IPS-18a (cell line): Measurements from ENCODE around the gene LONRF2.

Experiments used
- H3K27ac ChIP-seq: one replicate; pipeline ENCODE4 v1.5.1; 2013; ENCODE audit warnings: low read length
- H3K27me3 ChIP-seq: one replicate; pipeline ENCODE4 v1.6.1; 2013; ENCODE audit warnings: mild to moderate bottlenecking, low read length; ENCODE audit not compliant: control insufficient read depth, insufficient read depth
- H3K36me3 ChIP-seq: one replicate; pipeline ENCODE4 v1.6.1; 2013; ENCODE audit warnings: low read depth, low read length; ENCODE audit not compliant: control insufficient read depth
- H3K4me1 ChIP-seq: one replicate; pipeline ENCODE4 v1.6.1; 2013; ENCODE audit warnings: low read depth, low read length; ENCODE audit not compliant: control insufficient read depth
- H3K4me3 ChIP-seq: one replicate; pipeline ENCODE4 v1.5.1; 2013; ENCODE audit warnings: low read length
- H3K9ac ChIP-seq: one replicate; pipeline ENCODE4 v1.6.1; 2013; ENCODE audit warnings: mild to moderate bottlenecking, low read length, moderate library complexity
- H3K9me3 ChIP-seq: one replicate; pipeline ENCODE4 v1.6.1; 2013; ENCODE audit warnings: low read depth, low read length; ENCODE audit not compliant: control insufficient read depth

Gene LONRF2

GRCh38 chr2:100271210-100271609 lies 51.1 kb downstream of the LONRF2 start:
- Histone ChIP-seq H3K9me3 (no peaks in the 10 kb centered on the region), H3K4me3 (no peak overlapping the region), H3K9ac (no peak overlapping the region), H3K36me3 (no peaks in the 10 kb centered on the region), H3K4me1 (no peaks in the 10 kb centered on the region), H3K27me3 (no peaks in the 10 kb centered on the region), H3K27ac (no peak overlapping the region)

- H3K9ac ChIP-seq: no peak overlapping the region
- no peaks in the 10 kb centered on the region for H3K4me1 ChIP-seq
Measured at GRCh38 chr2:100270381-100271146, 51.7 kb downstream of the LONRF2 start.

GRCh38 chr2:100269889-100270288 lies 52.4 kb downstream of the LONRF2 start:
- Histone ChIP-seq H3K36me3 (no peaks in the 10 kb centered on the region), H3K4me3 (no peak overlapping the region), H3K4me1 (no peaks in the 10 kb centered on the region), H3K27ac (no peak overlapping the region), H3K9ac (no peak overlapping the region), H3K27me3 (no peaks in the 10 kb centered on the region), H3K9me3 (no peaks in the 10 kb centered on the region)

More at GRCh38 chr2:100270381-100271146, 51.7 kb downstream of the LONRF2 start:
- H3K9me3 ChIP-seq: no peaks in the 10 kb centered on the region
- no peak overlapping the region for H3K27ac ChIP-seq
- H3K36me3 ChIP-seq: no peaks in the 10 kb centered on the region
- H3K4me3 ChIP-seq: no peak overlapping the region
- no peaks in the 10 kb centered on the region for H3K27me3 ChIP-seq

- H3K4me1 ChIP-seq: no peaks in the 10 kb centered on the region
- no peak overlapping the region for H3K4me3 ChIP-seq
- no peak overlapping the region for H3K27ac ChIP-seq
- H3K36me3 ChIP-seq: no peaks in the 10 kb centered on the region
- H3K9ac ChIP-seq: no peak overlapping the region
- H3K9me3 ChIP-seq: no peaks in the 10 kb centered on the region
- no peaks in the 10 kb centered on the region for H3K27me3 ChIP-seq
Measured at GRCh38 chr2:100268986-100269385, 53.3 kb downstream of the LONRF2 start.

- Histone ChIP-seq H3K4me1 (no peaks in the 10 kb centered on the region), H3K9me3 (no peaks in the 10 kb centered on the region), H3K4me3 (no peak overlapping the region), H3K27me3 (no peaks in the 10 kb centered on the region), H3K27ac (no peak overlapping the region), H3K36me3 (no peaks in the 10 kb centered on the region), H3K9ac (no peak overlapping the region)
Measured at GRCh38 chr2:100267751-100268150, 54.5 kb downstream of the LONRF2 start.

- Histone ChIP-seq H3K27ac (no peak overlapping the region), H3K9ac (no peak overlapping the region), H3K4me3 (no peak overlapping the region), H3K36me3 (no peaks in the 10 kb centered on the region), H3K9me3 (no peaks in the 10 kb centered on the region), H3K4me1 (no peaks in the 10 kb centered on the region), H3K27me3 (no peaks in the 10 kb centered on the region)
Measured at GRCh38 chr2:100266126-100266525, 56.2 kb downstream of the LONRF2 start.

GRCh38 chr2:100265226-100265625 lies 57.1 kb downstream of the LONRF2 start:
- Histone ChIP-seq H3K27me3 (no peaks in the 10 kb centered on the region), H3K9me3 (no peaks in the 10 kb centered on the region), H3K36me3 (no peaks in the 10 kb centered on the region), H3K9ac (no peak overlapping the region), H3K4me3 (no peak overlapping the region), H3K27ac (no peak overlapping the region), H3K4me1 (no peaks in the 10 kb centered on the region)

- H3K27me3 ChIP-seq: no peaks in the 10 kb centered on the region
- H3K4me3 ChIP-seq: no peak overlapping the region
- H3K9me3 ChIP-seq: no peaks in the 10 kb centered on the region
- H3K27ac ChIP-seq: no peak overlapping the region
- H3K9ac ChIP-seq: no peak overlapping the region
- H3K4me1 ChIP-seq: no peaks in the 10 kb centered on the region
- no peaks in the 10 kb centered on the region for H3K36me3 ChIP-seq
Measured at GRCh38 chr2:100264651-100265050, 57.6 kb downstream of the LONRF2 start.

- Histone ChIP-seq H3K9me3 (no peaks in the 10 kb centered on the region), H3K27me3 (no peaks in the 10 kb centered on the region), H3K9ac (no peak overlapping the region), H3K4me3 (no peak overlapping the region), H3K27ac (no peak overlapping the region), H3K4me1 (no peaks in the 10 kb centered on the region), H3K36me3 (no peaks in the 10 kb centered on the region)
Measured at GRCh38 chr2:100264121-100264520, 58.2 kb downstream of the LONRF2 start.

- Histone ChIP-seq H3K4me3 (no peak overlapping the region), H3K27ac (no peak overlapping the region), H3K4me1 (no peaks in the 10 kb centered on the region), H3K36me3 (no peaks in the 10 kb centered on the region), H3K9me3 (no peaks in the 10 kb centered on the region), H3K9ac (no peak overlapping the region), H3K27me3 (no peaks in the 10 kb centered on the region)
Measured at GRCh38 chr2:100262555-100263320, 59.6 kb downstream of the LONRF2 start.

- H3K27ac ChIP-seq: no peak overlapping the region
Measured at GRCh38 chr2:100262046-100262445, 60.3 kb downstream of the LONRF2 start.

More at GRCh38 chr2:100262046-100262445, 60.3 kb downstream of the LONRF2 start:
- Histone ChIP-seq H3K36me3 (no peaks in the 10 kb centered on the region), H3K9me3 (no peaks in the 10 kb centered on the region), H3K27me3 (no peaks in the 10 kb centered on the region), H3K4me1 (no peaks in the 10 kb centered on the region), H3K9ac (no peak overlapping the region), H3K4me3 (no peak overlapping the region)
